ENCODE data around the gene RNASET2. TPM values are rescaled to one million over a fixed set of nuclear protein-coding genes. Genes with fewer than 3 reads are reported as not detected.
A peak's percentile ranks its signal among the peaks of the same experiment; 100 is the strongest.

RNASET2 gene
- total RNA-seq, 1 donor from 2014 or later = 27.1 TPM

- no peaks in the 10 kb centered on the region for H3K36me3 Mint-ChIP-seq (ENCODE audit: low read depth)
- H3K9me3 Mint-ChIP-seq (ENCODE audit: low read depth) = no peaks in the 10 kb centered on the region
- H3K4me1 Mint-ChIP-seq (ENCODE audit: low read depth) = peaks cover 11% of the 10 kb centered on the region
- TF ChIP-seq, protein P1, sequence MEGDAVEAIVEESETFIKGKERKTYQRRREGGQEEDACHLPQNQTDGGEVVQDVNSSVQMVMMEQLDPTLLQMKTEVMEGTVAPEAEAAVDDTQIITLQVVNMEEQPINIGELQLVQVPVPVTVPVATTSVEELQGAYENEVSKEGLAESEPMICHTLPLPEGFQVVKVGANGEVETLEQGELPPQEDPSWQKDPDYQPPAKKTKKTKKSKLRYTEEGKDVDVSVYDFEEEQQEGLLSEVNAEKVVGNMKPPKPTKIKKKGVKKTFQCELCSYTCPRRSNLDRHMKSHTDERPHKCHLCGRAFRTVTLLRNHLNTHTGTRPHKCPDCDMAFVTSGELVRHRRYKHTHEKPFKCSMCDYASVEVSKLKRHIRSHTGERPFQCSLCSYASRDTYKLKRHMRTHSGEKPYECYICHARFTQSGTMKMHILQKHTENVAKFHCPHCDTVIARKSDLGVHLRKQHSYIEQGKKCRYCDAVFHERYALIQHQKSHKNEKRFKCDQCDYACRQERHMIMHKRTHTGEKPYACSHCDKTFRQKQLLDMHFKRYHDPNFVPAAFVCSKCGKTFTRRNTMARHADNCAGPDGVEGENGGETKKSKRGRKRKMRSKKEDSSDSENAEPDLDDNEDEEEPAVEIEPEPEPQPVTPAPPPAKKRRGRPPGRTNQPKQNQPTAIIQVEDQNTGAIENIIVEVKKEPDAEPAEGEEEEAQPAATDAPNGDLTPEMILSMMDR (IDR thresholded peaks at IDR 0.05) = no peak
- peaks cover 26% of the 10 kb centered on the region for H3K27me3 Mint-ChIP-seq (ENCODE audit: low read depth)
- no peak for DNase-seq (ENCODE audit: low spot score)
- no peak overlapping the region for H3K27ac Mint-ChIP-seq (ENCODE audit: unreplicated experiment)
- H3K4me3 Mint-ChIP-seq (ENCODE audit: unreplicated experiment) = no peak overlapping the region
These were observed 51.3 kb downstream of the RNASET2 start for GRCh38 chr6:166905013-166905412.

DNA sequence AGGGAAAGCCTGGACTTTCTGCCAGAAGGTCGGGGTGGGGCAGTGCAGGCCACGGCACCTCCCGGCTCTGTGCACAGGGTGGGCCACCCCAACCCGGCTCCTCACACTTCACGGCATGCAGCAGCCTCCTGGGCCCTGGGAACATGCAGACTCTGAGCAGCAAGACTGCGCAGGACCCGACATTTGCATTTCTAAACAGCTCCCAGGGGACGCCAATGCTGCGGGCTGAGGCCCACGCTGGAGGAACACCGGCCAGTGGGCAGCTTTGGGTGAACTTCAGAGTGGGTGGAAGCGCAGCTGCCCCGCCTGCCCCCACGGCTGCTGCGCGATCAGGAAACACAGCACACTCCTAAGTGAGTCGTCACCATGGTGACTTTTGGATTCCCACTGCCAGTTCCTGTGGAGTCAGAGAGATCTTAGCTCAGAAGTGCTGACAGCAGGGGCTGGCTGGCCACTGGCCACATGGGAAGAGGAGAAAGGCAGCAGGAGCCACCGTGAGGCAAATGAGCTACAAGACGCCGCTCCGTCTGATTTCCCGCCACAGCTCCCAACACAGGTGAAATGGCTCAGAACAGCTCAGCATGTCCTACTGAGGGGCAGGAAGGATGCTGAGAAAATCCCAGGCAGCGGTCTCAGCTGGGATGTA is 52.1 kb downstream of the RNASET2 start:
- Mint-ChIP-seq H3K27me3 (ENCODE audit: low read depth) (peaks cover 29% of the 10 kb centered on the region), H3K9me3 (ENCODE audit: low read depth) (no peaks in the 10 kb centered on the region), H3K4me3 (ENCODE audit: unreplicated experiment) (peak overlapping the region; percentile 62), H3K36me3 (ENCODE audit: low read depth) (no peaks in the 10 kb centered on the region), H3K4me1 (ENCODE audit: low read depth) (peaks cover 11% of the 10 kb centered on the region), H3K27ac (ENCODE audit: unreplicated experiment) (no peak overlapping the region)
- no peak for DNase-seq (ENCODE audit: low spot score)
- TF ChIP-seq, protein P1 (IDR thresholded peaks at IDR 0.05) = no peak

DNA sequence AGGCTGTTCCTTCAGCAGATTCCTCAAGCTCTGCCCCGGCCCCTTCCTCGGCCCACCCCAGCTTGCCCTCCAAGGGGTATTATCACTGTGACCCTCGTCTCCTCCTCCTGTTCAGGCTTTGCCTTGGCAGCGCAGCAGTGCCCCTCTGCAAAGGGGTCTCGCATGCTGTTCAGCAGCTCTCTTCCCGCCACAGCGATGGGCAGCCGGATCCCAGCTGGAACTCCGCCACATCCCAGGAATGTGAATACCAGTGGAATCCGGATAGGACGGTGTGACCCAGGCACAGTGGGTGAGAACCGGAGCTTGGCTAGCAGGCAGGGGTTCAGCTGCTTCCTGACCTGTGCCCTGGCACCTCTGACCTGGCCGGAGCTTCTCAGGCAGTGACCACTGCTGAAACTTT is 52.9 kb downstream of the RNASET2 start:
- Mint-ChIP-seq H3K9me3 (ENCODE audit: low read depth) (no peaks in the 10 kb centered on the region), H3K36me3 (ENCODE audit: low read depth) (no peaks in the 10 kb centered on the region), H3K4me1 (ENCODE audit: low read depth) (peaks cover 11% of the 10 kb centered on the region), H3K27me3 (ENCODE audit: low read depth) (peaks cover 29% of the 10 kb centered on the region), H3K4me3 (ENCODE audit: unreplicated experiment) (no peak overlapping the region), H3K27ac (ENCODE audit: unreplicated experiment) (no peak overlapping the region)
- DNase-seq (ENCODE audit: low spot score) = no peak
- TF ChIP-seq, protein P1 (IDR thresholded peaks at IDR 0.05) = no peak

DNA sequence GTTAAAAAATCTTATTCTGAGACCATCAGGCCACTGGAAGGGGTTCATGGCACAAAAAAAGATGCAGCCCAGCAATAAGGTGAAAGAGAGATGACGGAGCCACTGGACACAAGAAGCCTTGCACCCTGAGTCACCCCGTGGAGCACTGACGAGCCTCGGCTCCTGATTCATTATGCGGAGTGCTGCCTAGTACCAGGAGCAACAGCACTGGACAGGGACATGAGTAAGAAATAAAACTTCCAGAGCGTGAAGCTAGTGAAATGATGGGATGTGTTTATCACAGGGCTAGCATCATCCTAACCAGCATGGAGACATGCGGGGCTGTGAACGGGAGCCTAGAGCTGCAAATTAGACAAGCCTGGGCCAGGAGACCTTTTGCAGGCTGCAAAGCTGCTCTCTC is 53.3 kb downstream of the RNASET2 start:
- TF ChIP-seq, protein P1 (IDR thresholded peaks at IDR 0.05) = no peak
- H3K4me3 Mint-ChIP-seq (ENCODE audit: unreplicated experiment) = no peak overlapping the region
- H3K36me3 Mint-ChIP-seq (ENCODE audit: low read depth) = no peaks in the 10 kb centered on the region
- H3K4me1 Mint-ChIP-seq (ENCODE audit: low read depth) = peaks cover 11% of the 10 kb centered on the region
- no peaks in the 10 kb centered on the region for H3K9me3 Mint-ChIP-seq (ENCODE audit: low read depth)
- no peak for DNase-seq (ENCODE audit: low spot score)
- no peak overlapping the region for H3K27ac Mint-ChIP-seq (ENCODE audit: unreplicated experiment)
- peaks cover 29% of the 10 kb centered on the region for H3K27me3 Mint-ChIP-seq (ENCODE audit: low read depth)

GRCh38 chr6:166902211-166902755 is 54.1 kb downstream of the RNASET2 start:
- H3K4me1 Mint-ChIP-seq (ENCODE audit: low read depth) = peaks cover 11% of the 10 kb centered on the region
- H3K9me3 Mint-ChIP-seq (ENCODE audit: low read depth) = no peaks in the 10 kb centered on the region
- TF ChIP-seq, protein P1 (IDR thresholded peaks at IDR 0.05) = no peak
- no peak overlapping the region for H3K27ac Mint-ChIP-seq (ENCODE audit: unreplicated experiment)
- DNase-seq (ENCODE audit: low spot score) = no peak
- peaks cover 29% of the 10 kb centered on the region for H3K27me3 Mint-ChIP-seq (ENCODE audit: low read depth)
- H3K4me3 Mint-ChIP-seq (ENCODE audit: unreplicated experiment) = no peak overlapping the region
- H3K36me3 Mint-ChIP-seq (ENCODE audit: low read depth) = no peaks in the 10 kb centered on the region

Data from chondrocyte (in vitro differentiated cells).